HepG2 (cell line): ENCODE data around the gene ZC3H13. TPM values are rescaled to one million over a fixed set of nuclear protein-coding genes. Genes with fewer than 3 reads are reported as not detected.

Experiments used
- ATAC-seq: fragments of 200-7000 bp; cut with Tn5 transposase; 3 replicates; pipeline ENCODE4 v1.9.1; 2020; ENCODE audit warnings: mild to moderate bottlenecking, moderate library complexity
- BruUV-seq: library from RNA; stranded (reverse); fragments of 400-500 nt; replicated peaks from 2 replicates; lab custom pipeline; 2021; lab: Mats Ljungman, UMichigan
- CTCF ChIA-PET: fragments of 300-600 bp; formaldehyde crosslinking; extraction: SDS; loops from one replicate; lab custom pipeline; 2021; ENCODE audit warnings: low total read pairs, inconsistent platforms, low intra/inter-chr PET ratio; lab: Yijun Ruan, JAX
- POLR2A ChIA-PET: fragments of 350-600 bp; sonication (Branson Sonifier 250); formaldehyde crosslinking; loops from one replicate; lab custom pipeline; 2020; ENCODE audit warnings: antibody characterized with exemption, inconsistent platforms; lab: Yijun Ruan, JAX
- DNase-seq: peaks from one replicate; pipeline ENCODE4 v3.0.0-alpha.2; 2015; ENCODE audit warnings: low spot score
- FAIRE-seq: peaks from 3 replicates; lab custom pipeline; 2011; peaks lifted over from hg19 to GRCh38; lab: Jason Lieb, UNC
- H2AFZ ChIP-seq: one replicate; pipeline ENCODE4 v1.6.1; 2011; ENCODE audit warnings: low read length, inconsistent platforms
- H3K27ac ChIP-seq: fragments of 300-600 bp; 3 replicates; pipeline ENCODE4 v1.8.0; 2011; ENCODE audit warnings: mixed run types, mild to moderate bottlenecking, mixed read lengths, low read length, inconsistent platforms; ENCODE audit not compliant: insufficient read depth; ENCODE audit errors: extremely low read length
- H3K27me3 ChIP-seq, 2 experiments: fragments of 200-600 bp in 1 of 2; 2 replicates in 1 of 2; 3 replicates in 1 of 2; pipeline versions ENCODE4 v1.6.0 to v1.8.0; 2011; ENCODE audit warnings: low read length in 2 of 2, mild to moderate bottlenecking in 2 of 2, moderate library complexity in 2 of 2, inconsistent platforms in 1 of 2; ENCODE audit not compliant: insufficient read depth in 2 of 2, control insufficient read depth in 1 of 2
- H3K36me3 ChIP-seq, 2 experiments: fragments of 200-600 bp in 1 of 2; replicated peaks in 1 of 2; 2 replicates in 1 of 2; 3 replicates in 1 of 2; pipeline versions ENCODE4 v1.5.1 to v1.8.0; 2011; ENCODE audit warnings: low read length in 2 of 2, inconsistent platforms in 1 of 2; ENCODE audit not compliant: insufficient read depth in 2 of 2, control insufficient read depth in 1 of 2
- H3K4me1 ChIP-seq: 2 replicates; pipeline ENCODE4 v1.5.1; 2012; ENCODE audit warnings: low read length, inconsistent platforms; ENCODE audit not compliant: insufficient read depth
- H3K4me2 ChIP-seq: 2 replicates; pipeline ENCODE4 v1.6.0; 2011; ENCODE audit warnings: low read depth, low read length, inconsistent platforms
- H3K4me3 ChIP-seq, 3 experiments: fragments of 200-600 bp in 1 of 3; sonication (generic), shearing (Covaris generic) in 1 of 3; replicated peaks in 1 of 3; 2 replicates each; pipeline ENCODE4 v1.5.1; 2011 to 2016; ENCODE audit warnings: low read length in 3 of 3, inconsistent platforms in 2 of 3, low read depth in 2 of 3, mild to moderate bottlenecking in 2 of 3, control low read depth in 1 of 3, mixed read lengths in 1 of 3; ENCODE audit not compliant: insufficient read depth in 1 of 3
- H3K79me2 ChIP-seq: one replicate; pipeline ENCODE4 v1.6.1; 2011; ENCODE audit warnings: low read length, inconsistent platforms; ENCODE audit not compliant: insufficient read depth
- H3K9ac ChIP-seq: 2 replicates; pipeline ENCODE4 v1.6.0; 2011; ENCODE audit warnings: mild to moderate bottlenecking, low read depth, low read length, inconsistent platforms; ENCODE audit not compliant: insufficient read depth
- H3K9me3 ChIP-seq: 2 replicates; pipeline ENCODE4 v1.5.1; 2012; ENCODE audit warnings: mild to moderate bottlenecking, low read length
- H4K20me1 ChIP-seq: 2 replicates; pipeline ENCODE4 v1.6.0; 2011; ENCODE audit warnings: inconsistent platforms, mild to moderate bottlenecking, low read length, moderate library complexity; ENCODE audit not compliant: insufficient read depth
- KDM3A ChIP-seq: IDR thresholded peaks from 2 replicates; pipeline ENCODE4 v1.6.1; 2018; ENCODE audit warnings: low read depth, missing compliant biosample characterization
- MAFK ChIP-seq, 2 experiments: IDR thresholded peaks in 1 of 2; conservative IDR thresholded peaks in 1 of 2; 2 replicates each; pipeline ENCODE4 v1.6.1; 2011; ENCODE audit warnings: improper control_type of control experiment in 2 of 2, low read length in 2 of 2
- PREB ChIP-seq: sonication (generic); formaldehyde crosslinking; IDR thresholded peaks from 2 replicates; pipeline ENCODE4 v1.4.0; 2020; ENCODE audit warnings: missing genetic modification reagents
- PTBP1 ChIP-seq: fragments of 200-400 bp; formaldehyde crosslinking; IDR thresholded peaks from 2 replicates; pipeline ENCODE4 v1.6.1; 2018; ENCODE audit warnings: low read length, low read depth; ENCODE audit not compliant: poor library complexity, severe bottlenecking
- RCOR2 ChIP-seq: IDR thresholded peaks from 2 replicates; pipeline ENCODE4 v1.6.1; 2016; ENCODE audit warnings: missing biosample characterization, missing genetic modification reagents
- ZBTB49 ChIP-seq: sonication (generic); formaldehyde crosslinking; IDR thresholded peaks from 2 replicates; pipeline ENCODE4 v1.4.0; 2020; ENCODE audit warnings: missing genetic modification reagents, borderline replicate concordance
- ZNF430 ChIP-seq: sonication (generic); formaldehyde crosslinking; IDR thresholded peaks from 2 replicates; pipeline ENCODE4 v1.9.0; 2021; ENCODE audit warnings: mild to moderate bottlenecking, missing genetic modification reagents
- ZNF850 ChIP-seq: sonication (generic); formaldehyde crosslinking; conservative IDR thresholded peaks from 2 replicates; pipeline ENCODE4 v1.9.0; 2021; ENCODE audit warnings: mild to moderate bottlenecking, missing genetic modification reagents
- WGBS: methylation state at CpG from one replicate; pipeline ENCODE4 v1.1.6; 2017; ENCODE audit warnings: low lambda C conversion rate; 5-methylcytosine and 5-hydroxymethylcytosine counted together
- in situ Hi-C: cut with HindIII; loops from 2 replicates; pipeline ENCODE4 v1.10.0; 2017; ENCODE audit warnings: low pct_unique_long_range_greater_than_20kb; ENCODE audit not compliant: extremely low pct_ligation_motif_present
- intact Hi-C: fragments of 100-400 bp; cut with micrococcal nuclease; formaldehyde crosslinking; loops from one replicate; pipeline ENCODE4 v1.10.0; 2022; ENCODE audit not compliant: unreplicated experiment
- polyA plus RNA-seq, 8 experiments: library from polyadenylated mRNA; depleted of rRNA in 3 of 8; stranded (reverse) in 7 of 8; unstranded in 1 of 8; fragments of >200 nt; fragmentation: Illumina TruSeq in 4 of 8; extraction: Trizol in 4 of 8; gene quantifications; 2 replicates each; pipeline versions ENCODE4 v1.2.1 to v1.2.3, GENCODE V29; 2011 to 2016; ENCODE audit warnings: low read depth in 4 of 8, missing spikeins in 1 of 8, mixed read lengths in 1 of 8; ENCODE audit not compliant: insufficient read depth in 1 of 8
- total RNA-seq, 5 experiments: library from RNA; depleted of rRNA; stranded (reverse); fragments of >200 nt; fragmentation: Illumina TruSeq; extraction: Trizol; gene quantifications; 2 replicates each; pipeline ENCODE4 v1.2.3, GENCODE V29; 2016; ENCODE audit warnings: low read depth in 1 of 5
- TF ChIP-seq, protein P1 (sequence below): sonication (generic); formaldehyde crosslinking; IDR thresholded peaks from 2 replicates; pipeline ENCODE4 v1.5.1; 2020; ENCODE audit warnings: mild to moderate bottlenecking, missing genetic modification reagents
- TF ChIP-seq, protein P2 (sequence below): sonication (generic); formaldehyde crosslinking; IDR thresholded peaks from 2 replicates; pipeline ENCODE4 v1.4.0; 2020; ENCODE audit warnings: missing genetic modification reagents
- TF ChIP-seq, protein P3 (sequence below): sonication (generic); formaldehyde crosslinking; IDR thresholded peaks from 2 replicates; pipeline ENCODE4 v1.4.0; 2020; ENCODE audit warnings: missing genetic modification reagents

ZC3H13 gene
- total and polyA plus RNA-seq, 2 of the 13 experiments (the other 11 are each of a cell fraction or from before 2014, with no cell fraction given) = 2.7 to 23.5 TPM

- TF ChIP-seq, protein P1, sequence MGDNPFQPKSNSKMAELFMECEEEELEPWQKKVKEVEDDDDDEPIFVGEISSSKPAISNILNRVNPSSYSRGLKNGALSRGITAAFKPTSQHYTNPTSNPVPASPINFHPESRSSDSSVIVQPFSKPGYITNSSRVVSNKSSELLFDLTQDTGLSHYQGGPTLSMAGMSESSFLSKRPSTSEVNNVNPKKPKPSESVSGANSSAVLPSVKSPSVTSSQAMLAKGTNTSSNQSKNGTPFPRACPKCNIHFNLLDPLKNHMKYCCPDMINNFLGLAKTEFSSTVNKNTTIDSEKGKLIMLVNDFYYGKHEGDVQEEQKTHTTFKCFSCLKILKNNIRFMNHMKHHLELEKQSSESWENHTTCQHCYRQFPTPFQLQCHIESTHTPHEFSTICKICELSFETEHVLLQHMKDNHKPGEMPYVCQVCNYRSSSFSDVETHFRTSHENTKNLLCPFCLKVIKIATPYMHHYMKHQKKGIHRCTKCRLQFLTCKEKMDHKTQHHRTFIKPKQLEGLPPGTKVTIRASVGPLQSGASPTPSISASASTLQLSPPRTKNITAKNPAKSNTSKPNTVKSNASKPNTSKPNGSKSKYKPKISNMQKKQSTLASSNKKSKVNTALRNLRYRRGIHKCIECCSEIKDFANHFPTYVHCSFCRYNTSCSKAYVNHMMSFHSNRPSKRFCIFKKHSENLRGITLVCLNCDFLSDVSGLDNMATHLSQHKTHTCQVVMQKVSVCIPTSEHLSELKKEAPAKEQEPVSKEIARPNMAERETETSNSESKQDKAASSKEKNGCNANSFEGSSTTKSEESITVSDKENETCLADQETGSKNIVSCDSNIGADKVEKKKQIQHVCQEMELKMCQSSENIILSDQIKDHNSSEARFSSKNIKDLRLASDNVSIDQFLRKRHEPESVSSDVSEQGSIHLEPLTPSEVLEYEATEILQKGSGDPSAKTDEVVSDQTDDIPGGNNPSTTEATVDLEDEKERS (CRISPR knock-in tag) = no peak
- TF ChIP-seq, protein P2, sequence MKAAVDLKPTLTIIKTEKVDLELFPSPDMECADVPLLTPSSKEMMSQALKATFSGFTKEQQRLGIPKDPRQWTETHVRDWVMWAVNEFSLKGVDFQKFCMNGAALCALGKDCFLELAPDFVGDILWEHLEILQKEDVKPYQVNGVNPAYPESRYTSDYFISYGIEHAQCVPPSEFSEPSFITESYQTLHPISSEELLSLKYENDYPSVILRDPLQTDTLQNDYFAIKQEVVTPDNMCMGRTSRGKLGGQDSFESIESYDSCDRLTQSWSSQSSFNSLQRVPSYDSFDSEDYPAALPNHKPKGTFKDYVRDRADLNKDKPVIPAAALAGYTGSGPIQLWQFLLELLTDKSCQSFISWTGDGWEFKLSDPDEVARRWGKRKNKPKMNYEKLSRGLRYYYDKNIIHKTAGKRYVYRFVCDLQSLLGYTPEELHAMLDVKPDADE = no peak
- no peak for TF ChIP-seq ZBTB49 (CRISPR knock-in tag)
- TF ChIP-seq PTBP1 = no peak
- TF ChIP-seq MAFK (conservative IDR thresholded peaks at IDR 0.05 in 1 of 2, IDR thresholded peaks at IDR 0.05 in 1 of 2; ENCODE audit: low read length in 2 of 2) = no peak
- TF ChIP-seq, all 625 proteins: peak for 0
Measured at GRCh38 chr13:45943965-45944364, 108.6 kb downstream of the ZC3H13 start (continued).

- POLR2A ChIA-PET = no interaction called here
- no peak overlapping the region for H3K27ac ChIP-seq
- in situ Hi-C loops = no loop called here
- TF ChIP-seq, protein P3, sequence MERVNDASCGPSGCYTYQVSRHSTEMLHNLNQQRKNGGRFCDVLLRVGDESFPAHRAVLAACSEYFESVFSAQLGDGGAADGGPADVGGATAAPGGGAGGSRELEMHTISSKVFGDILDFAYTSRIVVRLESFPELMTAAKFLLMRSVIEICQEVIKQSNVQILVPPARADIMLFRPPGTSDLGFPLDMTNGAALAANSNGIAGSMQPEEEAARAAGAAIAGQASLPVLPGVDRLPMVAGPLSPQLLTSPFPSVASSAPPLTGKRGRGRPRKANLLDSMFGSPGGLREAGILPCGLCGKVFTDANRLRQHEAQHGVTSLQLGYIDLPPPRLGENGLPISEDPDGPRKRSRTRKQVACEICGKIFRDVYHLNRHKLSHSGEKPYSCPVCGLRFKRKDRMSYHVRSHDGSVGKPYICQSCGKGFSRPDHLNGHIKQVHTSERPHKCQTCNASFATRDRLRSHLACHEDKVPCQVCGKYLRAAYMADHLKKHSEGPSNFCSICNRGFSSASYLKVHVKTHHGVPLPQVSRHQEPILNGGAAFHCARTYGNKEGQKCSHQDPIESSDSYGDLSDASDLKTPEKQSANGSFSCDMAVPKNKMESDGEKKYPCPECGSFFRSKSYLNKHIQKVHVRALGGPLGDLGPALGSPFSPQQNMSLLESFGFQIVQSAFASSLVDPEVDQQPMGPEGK (CRISPR knock-in tag) = no peak
- TF ChIP-seq PREB = no peak
- TF ChIP-seq ZNF850 (CRISPR knock-in tag) = no peak
- TF ChIP-seq KDM3A (CRISPR knock-in tag) = no peak
- TF ChIP-seq RCOR2 (CRISPR knock-in tag) = no peak
- no peak for TF ChIP-seq ZNF430 (CRISPR knock-in tag)
Measured at GRCh38 chr13:45943120-45943519, 109.4 kb downstream of the ZC3H13 start.

More at GRCh38 chr13:45943120-45943519, 109.4 kb downstream of the ZC3H13 start:
- Histone ChIP-seq H3K27me3 (no peaks in the 10 kb centered on the region), H3K4me3 (no peak overlapping the region), H3K4me1 (no peaks in the 10 kb centered on the region), H3K79me2 (no peaks in the 10 kb centered on the region), H3K4me2 (no peak overlapping the region), H2AFZ (no peak overlapping the region), H3K9me3 (no peaks in the 10 kb centered on the region), H4K20me1 (no peaks in the 10 kb centered on the region), H3K36me3 (no peaks in the 10 kb centered on the region), H3K9ac (no peak overlapping the region)
- no TSS peak for BruUV-seq
- FAIRE-seq (no peak), ATAC-seq (no peak), DNase-seq (no peak)
- 9% methylated on average over 2 of the region's 2 CpGs for WGBS
- intact Hi-C loops = loop anchor here (5.0 kb wide), 1 partner anchor 446 kb away; no protein-coding TSS in a partner anchor
- CTCF ChIA-PET = no interaction called here
